Measurements from ENCODE around the gene ATG2A.

- no peak for TF ChIP-seq CTCF (IDR thresholded peaks at IDR 0.05)
- no peak for TF ChIP-seq ZFX (IDR thresholded peaks at IDR 0.05; ENCODE audit: borderline replicate concordance)
These were observed 2.6 kb upstream of the ATG2A start for GRCh38 chr11:64919627-64920026.

Data from 22Rv1 (cell line).